Activated naive CD4-positive, alpha-beta T cell treated with anti-CD3 and anti-CD28 coated beads, Interleukin-2, amount 50 U/mL, for 24 hours (primary cell): ENCODE data around the gene SYNJ2.

Source experiments
- H3K27ac Mint-ChIP-seq: one replicate; pipeline ENCODE4 v1.8.0; 2021; ENCODE audit warnings: mild to moderate bottlenecking, mixed read lengths
- H3K27me3 Mint-ChIP-seq: one replicate; pipeline ENCODE4 v1.8.0; 2021; ENCODE audit warnings: mixed read lengths
- H3K36me3 Mint-ChIP-seq: one replicate; pipeline ENCODE4 v1.8.0; 2021; ENCODE audit warnings: mixed read lengths
- H3K4me1 Mint-ChIP-seq: one replicate; pipeline ENCODE4 v1.8.0; 2021; ENCODE audit warnings: mixed read lengths
- H3K4me3 Mint-ChIP-seq: one replicate; pipeline ENCODE4 v1.8.0; 2021; ENCODE audit warnings: mild to moderate bottlenecking, mixed read lengths
- H3K9me3 Mint-ChIP-seq: one replicate; pipeline ENCODE4 v1.8.0; 2021; ENCODE audit warnings: mixed read lengths

The SYNJ2 gene

DNA sequence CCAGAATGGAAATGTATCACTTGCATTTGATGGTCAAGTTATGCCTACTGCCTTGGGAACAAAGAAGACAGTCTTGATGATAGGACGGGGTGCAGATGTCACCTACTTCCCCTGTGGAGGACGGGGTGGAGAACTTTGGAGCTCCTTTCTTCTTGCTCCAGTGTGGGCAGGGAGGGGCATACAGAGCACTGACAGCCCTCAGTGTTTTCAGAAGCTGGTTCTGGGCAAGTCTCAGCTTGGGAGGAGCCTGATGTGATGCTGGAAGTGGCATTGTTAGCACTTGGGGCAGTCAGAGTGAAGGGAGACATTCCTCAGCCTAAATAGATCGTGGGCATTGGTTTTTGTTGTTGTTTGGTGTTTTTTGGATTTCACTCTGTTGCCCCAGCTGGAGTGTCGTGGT lies 59.7 kb downstream of the SYNJ2 start:
- Mint-ChIP-seq H3K36me3 (peaks cover 9% of the 10 kb centered on the region), H3K27ac (no peak overlapping the region), H3K4me3 (no peak overlapping the region), H3K9me3 (no peaks in the 10 kb centered on the region), H3K4me1 (peaks cover 36% of the 10 kb centered on the region), H3K27me3 (no peaks in the 10 kb centered on the region)

- H3K27me3 Mint-ChIP-seq, result no peaks in the 10 kb centered on the region
- H3K27ac Mint-ChIP-seq, result no peak overlapping the region
- H3K9me3 Mint-ChIP-seq, result no peaks in the 10 kb centered on the region
- no peak overlapping the region for H3K4me3 Mint-ChIP-seq
- H3K36me3 Mint-ChIP-seq, result peaks cover 10% of the 10 kb centered on the region
- peaks cover 40% of the 10 kb centered on the region for H3K4me1 Mint-ChIP-seq
Measured at GRCh38 chr6:158041788-158042187, 60.1 kb downstream of the SYNJ2 start.

- no peak overlapping the region for H3K27ac Mint-ChIP-seq
- H3K4me3 Mint-ChIP-seq, result no peak overlapping the region
- H3K27me3 Mint-ChIP-seq, result no peaks in the 10 kb centered on the region
- H3K4me1 Mint-ChIP-seq, result peaks cover 45% of the 10 kb centered on the region
- H3K9me3 Mint-ChIP-seq, result no peaks in the 10 kb centered on the region
- peaks cover 12% of the 10 kb centered on the region for H3K36me3 Mint-ChIP-seq
Measured at GRCh38 chr6:158042245-158042798, 60.7 kb downstream of the SYNJ2 start.

DNA sequence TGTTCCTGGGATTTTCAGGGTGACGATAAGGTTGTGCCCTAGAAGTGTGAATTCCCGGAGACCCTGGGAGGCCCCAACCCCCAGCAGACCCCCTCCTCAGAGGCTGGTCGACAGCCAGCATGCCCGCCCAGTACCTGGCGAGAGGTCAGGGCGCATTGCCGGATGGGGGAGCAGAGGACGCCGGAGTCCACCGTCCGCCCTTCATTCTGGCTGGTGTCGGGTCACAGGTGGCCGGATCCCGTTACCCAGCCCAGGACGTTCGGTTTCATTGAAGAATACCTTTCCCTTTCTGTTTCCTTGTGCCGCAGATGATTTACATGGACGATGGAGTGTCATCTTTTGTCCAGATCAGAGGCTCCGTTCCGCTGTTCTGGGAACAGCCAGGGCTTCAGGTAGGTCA lies 61.3 kb downstream of the SYNJ2 start:
- Mint-ChIP-seq H3K4me3 (no peak overlapping the region), H3K36me3 (peaks cover 12% of the 10 kb centered on the region), H3K4me1 (peaks cover 50% of the 10 kb centered on the region), H3K27me3 (no peaks in the 10 kb centered on the region), H3K27ac (no peak overlapping the region), H3K9me3 (no peaks in the 10 kb centered on the region)

DNA sequence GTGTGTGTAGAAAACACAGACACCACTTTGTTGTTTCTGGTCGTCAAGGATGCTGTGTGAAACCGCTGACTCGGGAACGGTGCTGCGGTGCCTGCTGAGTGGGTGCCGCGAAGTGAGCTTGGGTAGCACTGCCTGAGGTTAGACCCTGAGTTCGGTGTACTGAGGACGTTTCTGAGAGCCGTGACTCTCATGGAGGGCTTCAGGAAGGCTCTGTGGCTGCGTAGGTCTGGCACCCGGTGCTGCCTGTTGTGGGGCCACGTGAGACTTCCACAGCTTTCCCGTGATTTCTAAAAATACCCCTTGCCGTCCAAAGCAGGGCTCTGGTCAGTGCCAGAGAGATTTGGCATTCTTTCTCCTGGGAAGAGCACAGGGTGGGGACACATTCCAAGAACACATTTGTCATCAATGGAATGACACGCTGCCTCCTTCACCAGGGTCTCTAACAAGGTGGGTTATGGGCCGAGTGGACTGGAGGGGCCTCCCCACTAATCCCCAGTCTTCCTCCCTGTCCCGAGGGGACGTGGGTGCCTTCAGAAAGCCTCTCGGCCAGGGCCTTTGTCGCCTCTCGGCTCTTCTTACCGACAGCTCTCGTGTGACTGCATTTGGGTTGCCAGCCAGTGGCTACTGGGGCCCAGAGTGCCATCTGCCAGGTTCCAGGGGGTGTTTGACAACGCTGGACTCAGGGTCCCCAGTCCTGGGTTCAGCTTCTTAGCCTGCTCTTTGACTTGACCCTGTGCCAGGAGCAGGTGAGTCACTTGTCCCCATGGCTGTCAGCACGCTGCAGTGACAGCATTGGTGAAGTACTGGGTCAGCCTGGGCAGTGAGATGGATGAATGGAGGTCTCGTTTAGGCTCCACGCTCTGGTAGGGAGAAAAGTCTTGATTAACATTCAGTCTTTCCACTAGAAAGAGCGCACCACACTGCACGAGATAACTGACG lies 62.2 kb downstream of the SYNJ2 start:
- Mint-ChIP-seq H3K9me3 (no peaks in the 10 kb centered on the region), H3K4me3 (no peak overlapping the region), H3K27ac (no peak overlapping the region), H3K36me3 (peaks cover 12% of the 10 kb centered on the region), H3K4me1 (peaks cover 49% of the 10 kb centered on the region), H3K27me3 (no peaks in the 10 kb centered on the region)

DNA sequence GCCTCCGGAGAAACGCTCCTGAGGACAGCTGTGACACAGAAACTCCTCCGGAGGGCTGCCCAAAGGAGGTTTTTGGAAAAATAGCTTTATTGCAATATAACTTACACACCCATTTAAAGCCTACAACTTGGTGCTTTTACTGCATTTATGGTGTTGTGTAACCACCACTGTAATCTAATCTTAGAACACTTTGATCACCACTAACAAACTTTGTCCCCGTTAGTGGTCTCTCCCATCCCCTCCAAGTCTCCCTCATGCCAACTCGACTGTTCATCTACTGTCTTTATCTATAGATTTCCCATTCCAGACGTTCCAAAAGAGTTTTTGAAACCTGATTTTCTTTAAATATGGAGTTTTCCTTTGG lies 62.8 kb downstream of the SYNJ2 start:
- H3K4me3 Mint-ChIP-seq, result no peak overlapping the region
- H3K36me3 Mint-ChIP-seq, result peaks cover 14% of the 10 kb centered on the region
- no peaks in the 10 kb centered on the region for H3K9me3 Mint-ChIP-seq
- no peak overlapping the region for H3K27ac Mint-ChIP-seq
- H3K27me3 Mint-ChIP-seq, result no peaks in the 10 kb centered on the region
- H3K4me1 Mint-ChIP-seq, result peaks cover 45% of the 10 kb centered on the region

- Mint-ChIP-seq H3K27ac (peak overlapping the region; percentile 86), H3K9me3 (no peaks in the 10 kb centered on the region), H3K36me3 (peaks cover 17% of the 10 kb centered on the region), H3K4me1 (peaks cover 29% of the 10 kb centered on the region), H3K27me3 (no peaks in the 10 kb centered on the region), H3K4me3 (peak overlapping the region; percentile 23)
Measured at GRCh38 chr6:158046201-158047126, 64.8 kb downstream of the SYNJ2 start.

GRCh38 chr6:158047127-158047518 lies 65.5 kb downstream of the SYNJ2 start:
- H3K27ac Mint-ChIP-seq, result peak overlapping the region; percentile 86
- H3K36me3 Mint-ChIP-seq, result peaks cover 17% of the 10 kb centered on the region
- no peaks in the 10 kb centered on the region for H3K27me3 Mint-ChIP-seq
- no peaks in the 10 kb centered on the region for H3K9me3 Mint-ChIP-seq
- H3K4me1 Mint-ChIP-seq, result peaks cover 30% of the 10 kb centered on the region
- H3K4me3 Mint-ChIP-seq, result peak overlapping the region; percentile 56

- H3K9me3 Mint-ChIP-seq, result no peaks in the 10 kb centered on the region
- peak overlapping the region; percentile 56 for H3K4me3 Mint-ChIP-seq
Measured at GRCh38 chr6:158047563-158048323, 66.1 kb downstream of the SYNJ2 start.

DNA sequence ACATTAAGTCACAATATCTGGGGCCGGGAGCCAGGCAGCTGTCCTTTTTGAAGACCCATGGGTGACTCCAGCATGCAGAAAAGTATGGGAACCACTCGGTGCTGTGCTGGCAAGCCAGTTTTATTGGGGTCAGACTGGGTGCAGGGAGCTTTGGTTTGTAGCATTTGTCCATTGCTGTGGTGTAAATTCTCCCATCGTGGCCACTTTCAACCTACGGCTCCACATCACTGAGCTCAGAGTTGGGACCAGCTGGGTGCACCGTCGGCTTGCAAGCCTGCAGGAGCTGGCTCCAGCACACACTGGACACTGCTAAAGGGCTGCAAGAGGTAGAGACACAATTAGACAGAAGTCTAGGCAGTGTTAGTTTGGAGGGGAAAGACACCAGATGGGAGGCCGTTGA lies 66.9 kb downstream of the SYNJ2 start:
- no peak overlapping the region for H3K27ac Mint-ChIP-seq
- H3K27me3 Mint-ChIP-seq, result no peaks in the 10 kb centered on the region
- no peaks in the 10 kb centered on the region for H3K9me3 Mint-ChIP-seq
- peaks cover 20% of the 10 kb centered on the region for H3K36me3 Mint-ChIP-seq
- peaks cover 44% of the 10 kb centered on the region for H3K4me1 Mint-ChIP-seq
- H3K4me3 Mint-ChIP-seq, result no peak overlapping the region

More at GRCh38 chr6:158047563-158048323, 66.1 kb downstream of the SYNJ2 start:
- Mint-ChIP-seq H3K4me1 (peaks cover 35% of the 10 kb centered on the region), H3K36me3 (peaks cover 20% of the 10 kb centered on the region), H3K27me3 (no peaks in the 10 kb centered on the region), H3K27ac (peak overlapping the region; percentile 86)

GRCh38 chr6:158049055-158050028 lies 67.7 kb downstream of the SYNJ2 start:
- Mint-ChIP-seq H3K27ac (no peak overlapping the region), H3K27me3 (no peaks in the 10 kb centered on the region)

DNA sequence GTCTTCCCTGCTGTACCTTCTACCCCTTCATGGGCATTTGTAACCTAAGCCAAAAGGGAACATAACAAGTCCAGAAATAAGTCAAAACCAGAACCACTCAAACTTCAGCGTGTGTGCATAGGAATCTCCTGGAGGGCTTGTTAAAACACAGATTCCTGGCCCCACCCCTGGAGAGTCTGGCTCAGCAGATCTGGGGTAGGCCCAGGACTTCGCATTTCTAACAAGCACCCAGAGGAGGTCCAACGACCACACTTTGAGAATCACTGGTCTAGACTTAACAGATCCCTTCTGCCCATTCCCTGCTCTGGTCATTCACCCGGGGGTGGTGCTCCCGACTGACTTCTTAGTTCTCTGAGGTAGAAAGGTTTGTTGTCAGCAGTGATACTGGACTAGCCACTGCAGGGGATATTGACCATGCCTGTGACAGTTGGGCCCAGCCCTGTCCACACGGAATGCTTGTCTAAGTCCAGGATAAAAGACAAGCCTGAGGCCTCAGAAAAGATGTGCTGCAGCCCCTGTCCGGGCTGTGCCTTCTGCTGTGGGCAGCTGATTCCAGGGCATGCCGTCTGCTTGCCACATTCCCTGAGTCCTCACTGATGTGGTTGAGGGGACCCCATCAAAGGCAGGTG lies 68.6 kb downstream of the SYNJ2 start:
- Mint-ChIP-seq H3K36me3 (peaks cover 22% of the 10 kb centered on the region), H3K4me1 (peaks cover 51% of the 10 kb centered on the region), H3K9me3 (no peaks in the 10 kb centered on the region), H3K27ac (no peak overlapping the region), H3K4me3 (no peak overlapping the region), H3K27me3 (no peaks in the 10 kb centered on the region)

More at GRCh38 chr6:158049055-158050028, 67.7 kb downstream of the SYNJ2 start:
- Mint-ChIP-seq H3K4me1 (peaks cover 51% of the 10 kb centered on the region), H3K36me3 (peaks cover 25% of the 10 kb centered on the region), H3K4me3 (no peak overlapping the region), H3K9me3 (no peaks in the 10 kb centered on the region)

DNA sequence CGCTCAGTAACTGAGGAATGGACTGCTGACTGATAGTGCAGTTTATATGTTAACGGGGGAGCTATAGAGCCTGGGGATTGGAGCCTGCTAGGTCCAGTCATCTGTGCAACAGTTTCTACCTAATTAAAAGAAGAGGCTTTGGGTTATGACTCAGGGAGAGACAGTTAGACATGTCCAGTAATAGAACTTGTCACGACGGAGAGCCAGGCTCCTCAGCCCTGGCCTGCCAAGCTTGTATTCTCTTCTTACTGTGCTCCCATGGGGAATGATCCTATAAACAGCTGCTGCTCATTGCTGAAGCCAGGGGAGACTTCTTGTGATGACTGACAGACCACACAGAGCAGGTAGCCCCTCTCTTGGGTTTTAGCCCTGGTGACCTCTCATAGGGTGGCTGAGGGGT lies 69.3 kb downstream of the SYNJ2 start:
- Mint-ChIP-seq H3K9me3 (no peaks in the 10 kb centered on the region), H3K4me1 (peaks cover 44% of the 10 kb centered on the region), H3K27ac (no peak overlapping the region), H3K36me3 (peaks cover 17% of the 10 kb centered on the region), H3K4me3 (no peak overlapping the region), H3K27me3 (no peaks in the 10 kb centered on the region)

GRCh38 chr6:158051968-158052367 lies 70.3 kb downstream of the SYNJ2 start:
- Mint-ChIP-seq H3K27me3 (no peaks in the 10 kb centered on the region), H3K4me3 (no peak overlapping the region), H3K27ac (no peak overlapping the region), H3K9me3 (no peaks in the 10 kb centered on the region), H3K36me3 (peaks cover 14% of the 10 kb centered on the region), H3K4me1 (peaks cover 34% of the 10 kb centered on the region)
